A673 (cell line): Measurements from ENCODE around the gene EFCAB11. TPM values are rescaled to one million over a fixed set of nuclear protein-coding genes. Genes with fewer than 3 reads are reported as not detected.

Source experiments
- BruUV-seq: library from RNA; stranded (reverse); fragments of 400-500 nt; replicated peaks from 2 replicates; lab custom pipeline; 2021; lab: Mats Ljungman, UMichigan
- CTCF ChIA-PET: fragments of 300-600 bp; sonication (Branson Sonifier 250); formaldehyde crosslinking; loops from one replicate; lab custom pipeline; 2022; ENCODE audit warnings: antibody characterized with exemption; lab: Charles Lee
- POLR2A ChIA-PET: fragments of 300-600 bp; sonication (Branson Sonifier 250); formaldehyde crosslinking; loops from one replicate; lab custom pipeline; 2022; ENCODE audit warnings: antibody characterized with exemption; ENCODE audit not compliant: low non-redundant PET; lab: Charles Lee
- DNase-seq: peaks from one replicate; pipeline ENCODE4 v3.0.0-alpha.2; 2015; ENCODE audit warnings: low spot score
- H3K27ac ChIP-seq: fragments of 200-600 bp; sonication (generic); 2 replicates; pipeline ENCODE4 v1.5.1; 2016; ENCODE audit warnings: mixed run types, low read depth, mild to moderate bottlenecking, mixed read lengths, antibody characterized with exemption, low read length; ENCODE audit not compliant: poor library complexity, severe bottlenecking
- H3K27me3 ChIP-seq: fragments of 200-600 bp; sonication (generic); replicated peaks from 2 replicates; pipeline ENCODE4 v1.6.1; 2017; ENCODE audit warnings: mixed run types, low read depth, mild to moderate bottlenecking, mixed read lengths, antibody characterized with exemption, low read length; ENCODE audit not compliant: insufficient read depth, poor library complexity
- H3K36me3 ChIP-seq: fragments of 200-600 bp; sonication (generic); 2 replicates; pipeline ENCODE4 v1.6.1; 2016; ENCODE audit warnings: mixed run types, mild to moderate bottlenecking, mixed read lengths, antibody characterized with exemption, low read length; ENCODE audit not compliant: insufficient read depth, poor library complexity, severe bottlenecking
- H3K4me1 ChIP-seq: fragments of 200-600 bp; sonication (generic); 2 replicates; pipeline ENCODE4 v1.6.1; 2017; ENCODE audit warnings: mixed run types, mild to moderate bottlenecking, mixed read lengths, antibody characterized with exemption, low read length; ENCODE audit not compliant: insufficient read depth, poor library complexity, severe bottlenecking
- H3K4me3 ChIP-seq: fragments of 200-600 bp; sonication (generic); 2 replicates; pipeline ENCODE4 v1.5.1; 2016; ENCODE audit warnings: low read depth, mixed run types, mild to moderate bottlenecking, mixed read lengths, low read length; ENCODE audit not compliant: poor library complexity, severe bottlenecking
- H3K9me3 ChIP-seq: fragments of 200-600 bp; sonication (generic); 2 replicates; pipeline ENCODE4 v1.6.1; 2016; ENCODE audit warnings: mixed run types, low read depth, mild to moderate bottlenecking, mixed read lengths, antibody characterized with exemption, low read length; ENCODE audit not compliant: poor library complexity, severe bottlenecking
- EZH2 ChIP-seq: fragments of 200-600 bp; sonication (generic); IDR thresholded peaks from 2 replicates; pipeline ENCODE4 v1.6.1; 2017; ENCODE audit warnings: borderline replicate concordance, low read depth, mild to moderate bottlenecking, mixed read lengths, antibody characterized with exemption, low read length; ENCODE audit not compliant: poor library complexity, severe bottlenecking
- intact Hi-C: fragments of 100-400 bp; cut with micrococcal nuclease; formaldehyde crosslinking; loops from one replicate; pipeline ENCODE4 v1.10.0; 2022; ENCODE audit not compliant: unreplicated experiment
- total RNA-seq: library from RNA; stranded (reverse); gene quantifications from 2 replicates; pipeline ENCODE4 v1.2.3, GENCODE V29; 2021
- TF ChIP-seq, protein P1 (sequence below): fragments of 300-800, 200-600 bp; sonication (generic); conservative IDR thresholded peaks from 2 replicates; pipeline ENCODE4 v1.5.1; 2017; ENCODE audit warnings: low read depth, mild to moderate bottlenecking, antibody characterized with exemption, low read length, moderate library complexity, mixed read lengths

Gene EFCAB11
- total RNA-seq, 1 experiment from 2014 or later = 8.4 TPM

DNA sequence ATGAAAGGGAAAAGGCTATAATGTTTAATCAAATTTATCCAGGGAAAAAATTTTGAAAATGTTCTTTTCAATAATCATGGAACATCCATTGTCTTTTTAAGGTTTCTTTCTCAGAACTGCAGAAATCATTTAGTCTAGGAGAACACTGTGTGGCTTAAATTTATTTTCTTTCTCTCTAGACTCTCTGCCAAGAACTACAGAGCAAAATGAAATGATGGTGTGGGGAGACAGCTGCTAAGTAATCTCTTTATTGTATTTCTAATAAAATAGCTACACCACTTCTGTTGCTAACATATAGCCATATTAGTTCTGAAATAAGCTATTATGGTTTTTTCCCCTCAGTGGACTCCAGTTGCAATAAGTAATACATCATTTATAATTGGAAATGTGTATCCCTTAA is 120.9 kb downstream of the EFCAB11 start:
- Histone ChIP-seq H3K4me1 (no peaks in the 10 kb centered on the region), H3K4me3 (no peak overlapping the region), H3K9me3 (no peaks in the 10 kb centered on the region), H3K27me3 (no peaks in the 10 kb centered on the region), H3K27ac (no peak overlapping the region), H3K36me3 (no peaks in the 10 kb centered on the region)
- no TSS peak for BruUV-seq
- DNase-seq = no peak
- no peak for TF ChIP-seq EZH2
- TF ChIP-seq, protein P1, sequence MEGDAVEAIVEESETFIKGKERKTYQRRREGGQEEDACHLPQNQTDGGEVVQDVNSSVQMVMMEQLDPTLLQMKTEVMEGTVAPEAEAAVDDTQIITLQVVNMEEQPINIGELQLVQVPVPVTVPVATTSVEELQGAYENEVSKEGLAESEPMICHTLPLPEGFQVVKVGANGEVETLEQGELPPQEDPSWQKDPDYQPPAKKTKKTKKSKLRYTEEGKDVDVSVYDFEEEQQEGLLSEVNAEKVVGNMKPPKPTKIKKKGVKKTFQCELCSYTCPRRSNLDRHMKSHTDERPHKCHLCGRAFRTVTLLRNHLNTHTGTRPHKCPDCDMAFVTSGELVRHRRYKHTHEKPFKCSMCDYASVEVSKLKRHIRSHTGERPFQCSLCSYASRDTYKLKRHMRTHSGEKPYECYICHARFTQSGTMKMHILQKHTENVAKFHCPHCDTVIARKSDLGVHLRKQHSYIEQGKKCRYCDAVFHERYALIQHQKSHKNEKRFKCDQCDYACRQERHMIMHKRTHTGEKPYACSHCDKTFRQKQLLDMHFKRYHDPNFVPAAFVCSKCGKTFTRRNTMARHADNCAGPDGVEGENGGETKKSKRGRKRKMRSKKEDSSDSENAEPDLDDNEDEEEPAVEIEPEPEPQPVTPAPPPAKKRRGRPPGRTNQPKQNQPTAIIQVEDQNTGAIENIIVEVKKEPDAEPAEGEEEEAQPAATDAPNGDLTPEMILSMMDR = no peak
- intact Hi-C loops = no loop called here
- CTCF ChIA-PET = no interaction called here
- POLR2A ChIA-PET = no interaction called here

DNA sequence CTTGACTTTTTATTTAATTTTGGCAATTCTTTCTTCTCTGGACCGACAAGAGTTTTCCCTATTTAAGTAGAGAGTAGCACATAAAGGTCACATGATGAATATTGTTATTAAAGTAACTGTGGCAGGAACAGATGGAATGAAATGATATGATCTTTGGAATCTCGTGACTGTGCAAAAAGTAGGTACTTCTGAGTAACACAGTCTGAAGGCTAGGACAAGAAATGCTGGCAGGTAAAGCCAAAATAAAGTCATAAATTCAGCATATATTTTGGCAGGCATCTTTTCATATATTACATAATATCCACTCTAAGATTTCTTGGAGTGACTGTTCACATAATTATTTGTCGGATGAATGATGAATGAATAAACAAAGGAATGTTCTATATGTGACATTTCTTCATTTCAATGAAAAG is 121.4 kb downstream of the EFCAB11 start:
- no peaks in the 10 kb centered on the region for H3K4me1 ChIP-seq
- H3K9me3 ChIP-seq = no peaks in the 10 kb centered on the region
- CTCF ChIA-PET = no interaction called here
- TF ChIP-seq, protein P1 = no peak
- TF ChIP-seq EZH2 = no peak
- no peaks in the 10 kb centered on the region for H3K36me3 ChIP-seq
- intact Hi-C loops = no loop called here
- H3K4me3 ChIP-seq = no peak overlapping the region
- no peak overlapping the region for H3K27ac ChIP-seq
- no peaks in the 10 kb centered on the region for H3K27me3 ChIP-seq
- DNase-seq = no peak
- POLR2A ChIA-PET = no interaction called here
- no TSS peak for BruUV-seq

DNA sequence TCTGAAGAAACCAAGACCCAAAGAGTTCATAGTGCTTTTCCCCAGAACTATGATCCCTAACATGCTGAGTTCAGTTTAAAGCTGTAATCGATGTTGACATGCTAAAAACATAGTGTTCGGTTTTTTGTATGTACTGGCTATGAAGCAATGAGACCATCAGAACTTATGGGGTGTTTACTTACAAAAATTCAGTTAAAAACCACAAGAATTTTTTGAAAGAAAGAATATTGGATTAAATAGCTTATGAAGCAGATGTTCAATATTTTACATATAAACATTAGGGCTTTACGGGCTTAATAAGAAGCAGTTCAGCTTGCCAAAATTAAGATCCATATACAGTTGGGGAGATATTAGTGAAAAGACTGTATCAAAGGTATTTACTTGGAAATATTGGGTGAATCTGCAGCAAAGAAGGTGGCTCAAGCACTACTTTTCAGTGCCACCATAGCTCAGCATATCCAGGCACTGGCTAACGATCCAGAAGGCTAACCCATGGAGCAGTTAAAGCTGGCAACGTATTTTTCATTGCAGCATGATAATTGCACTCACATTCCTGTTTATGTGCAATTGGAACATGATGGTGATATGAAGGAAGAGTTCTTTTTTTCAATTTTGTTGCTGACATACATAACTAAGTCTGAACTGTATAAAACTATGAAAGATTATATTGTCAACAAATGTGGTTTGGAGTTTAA is 125.9 kb downstream of the EFCAB11 start:
- TF ChIP-seq, protein P1 = no peak
- TF ChIP-seq EZH2 = no peak
- Histone ChIP-seq H3K27me3 (no peaks in the 10 kb centered on the region), H3K4me3 (no peak overlapping the region), H3K36me3 (no peaks in the 10 kb centered on the region), H3K27ac (no peak overlapping the region), H3K9me3 (no peaks in the 10 kb centered on the region), H3K4me1 (no peaks in the 10 kb centered on the region)
- ChIA-PET CTCF (no interaction called here), POLR2A (no interaction called here)
- intact Hi-C loops = no loop called here
- BruUV-seq = no TSS peak
- no peak for DNase-seq
